ENCODE data around the gene RPL7L1.
A peak's percentile ranks its signal among the peaks of the same experiment; 100 is the strongest.
"Not testable (repeated sequence)": the region's sequence is repeated elsewhere in the genome, so short reads cannot be mapped to it uniquely, and the experiment has no call there.

The RPL7L1 gene

GRCh38 chr6:42894041-42894828, 14.8 kb downstream of the RPL7L1 start:
- DNase-seq: not testable (repeated sequence)

GRCh38 chr6:42896178-42896719, 16.8 kb downstream of the RPL7L1 start:
- no peak for DNase-seq

GRCh38 chr6:42898891-42899361, 19.5 kb downstream of the RPL7L1 start:
- peak; percentile 50 to 56 for DNase-seq

- DNase-seq: no peak
Measured at GRCh38 chr6:42899871-42900270, 20.5 kb downstream of the RPL7L1 start.

- peak; percentile 35 to 65 for DNase-seq
Measured at GRCh38 chr6:42901538-42901957, 22.1 kb downstream of the RPL7L1 start.

GRCh38 chr6:42902429-42903263, 23.2 kb downstream of the RPL7L1 start:
- not testable (repeated sequence) for DNase-seq

- no peak for DNase-seq
Measured at GRCh38 chr6:42904467-42904866, 25.1 kb downstream of the RPL7L1 start.

GRCh38 chr6:42907336-42907735, 27.9 kb downstream of the RPL7L1 start:
- no peak for DNase-seq

GRCh38 chr6:42909835-42910234, 30.4 kb downstream of the RPL7L1 start:
- no peak for DNase-seq

- DNase-seq: no peak
Measured at GRCh38 chr6:42911171-42912021, 32.0 kb downstream of the RPL7L1 start.

- DNase-seq: no peak
Measured at GRCh38 chr6:42914546-42914945, 35.1 kb downstream of the RPL7L1 start.

GRCh38 chr6:42915732-42916131, 36.3 kb downstream of the RPL7L1 start, which contains the start of gene PTCRA:
TSS of gene PTCRA (plus strand) at chr6:42916053. CDS start at chr6:42916070, 17 bp downstream.
- DNase-seq: no peak

- no peak for DNase-seq
Measured at GRCh38 chr6:42916288-42916687, 36.9 kb downstream of the RPL7L1 start.

- no peak for DNase-seq
Measured at GRCh38 chr6:42921801-42922200, 42.4 kb downstream of the RPL7L1 start.

- DNase-seq: no peak
Measured at GRCh38 chr6:42923666-42924065, 44.2 kb downstream of the RPL7L1 start.

- DNase-seq: no peak
Measured at GRCh38 chr6:42925248-42925857, 45.9 kb downstream of the RPL7L1 start.

- peak; percentile 80 to 92 for DNase-seq
Measured at GRCh38 chr6:42928986-42929820, 49.8 kb downstream of the RPL7L1 start, which contains the start of gene CNPY3. TSS of gene CNPY3 (plus strand) at chr6:42929480. CDS start at chr6:42929571, 91 bp downstream.

- DNase-seq: no peak
Measured at GRCh38 chr6:42929821-42930360, 50.5 kb downstream of the RPL7L1 start.

GRCh38 chr6:42932412-42932811, 53.0 kb downstream of the RPL7L1 start:
- no peak for DNase-seq

GRCh38 chr6:42933205-42933604, 53.8 kb downstream of the RPL7L1 start:
- DNase-seq: no peak

- no peak for DNase-seq
Measured at GRCh38 chr6:42935322-42935721, 55.9 kb downstream of the RPL7L1 start.
